Caco-2 (cell line): ENCODE results near the gene TXNL4B. TPM values are rescaled to one million over a fixed set of nuclear protein-coding genes. Genes with fewer than 3 reads are reported as not detected.
A peak's percentile ranks its signal among the peaks of the same experiment; 100 is the strongest.
"Not testable (repeated sequence)": the region's sequence is repeated elsewhere in the genome, so short reads cannot be mapped to it uniquely, and the experiment has no call there.

Source experiments
- BruUV-seq: library from RNA; stranded (reverse); fragments of 400-500 nt; replicated peaks from 2 replicates; lab custom pipeline; 2021; lab: Mats Ljungman, UMichigan
- CTCF ChIA-PET: fragments of 300-600 bp; sonication (Branson Sonifier 250); formaldehyde crosslinking; loops from one replicate; lab custom pipeline; 2022; ENCODE audit warnings: antibody characterized with exemption; lab: Charles Lee
- POLR2A ChIA-PET: fragments of 300-600 bp; sonication (Branson Sonifier 250); formaldehyde crosslinking; loops from one replicate; lab custom pipeline; 2022; ENCODE audit warnings: antibody characterized with exemption; lab: Charles Lee
- DNase-seq, 2 experiments: peaks; one replicate each; pipeline versions ENCODE4 v3.0.0 to v3.0.0-alpha.2; 2020 to 2022
- H3K27me3 ChIP-seq: replicated peaks from 2 replicates; pipeline ENCODE4 v1.6.0; 2011; ENCODE audit warnings: low read length; ENCODE audit not compliant: control insufficient read depth, insufficient read depth
- H3K36me3 ChIP-seq: 2 replicates; pipeline ENCODE4 v1.5.1; 2011; ENCODE audit warnings: low read length; ENCODE audit not compliant: control insufficient read depth, insufficient read depth
- H3K4me1 ChIP-seq: fragments of 250-450 bp; sonication (Bioruptor Pico); 2 replicates; pipeline ENCODE4 v1.5.1; 2020; ENCODE audit warnings: mild to moderate bottlenecking
- H3K4me3 ChIP-seq: 2 replicates; pipeline ENCODE4 v1.5.1; 2011; ENCODE audit warnings: low read depth, mild to moderate bottlenecking, control low read depth, low read length
- H3K9me3 ChIP-seq: fragments of 250-450 bp; sonication (Bioruptor Pico); 2 replicates; pipeline ENCODE4 v1.5.1; 2020; ENCODE audit warnings: mild to moderate bottlenecking, moderate library complexity
- H3K27ac Mint-ChIP-seq: one replicate; pipeline ENCODE4 v1.8.0; 2022; ENCODE audit warnings: mixed read lengths; ENCODE audit not compliant: unreplicated experiment
- H3K27me3 Mint-ChIP-seq: one replicate; pipeline ENCODE4 v1.8.0; 2022; ENCODE audit warnings: mixed read lengths; ENCODE audit not compliant: insufficient read depth, unreplicated experiment
- H3K36me3 Mint-ChIP-seq: one replicate; pipeline ENCODE4 v1.8.0; 2022; ENCODE audit warnings: mild to moderate bottlenecking, mixed read lengths; ENCODE audit not compliant: insufficient read depth, unreplicated experiment
- H3K4me1 Mint-ChIP-seq: one replicate; pipeline ENCODE4 v1.8.0; 2022; ENCODE audit warnings: low read depth, mixed read lengths; ENCODE audit not compliant: unreplicated experiment
- H3K4me3 Mint-ChIP-seq: one replicate; pipeline ENCODE4 v1.8.0; 2022; ENCODE audit warnings: mild to moderate bottlenecking, moderate library complexity, mixed read lengths; ENCODE audit not compliant: unreplicated experiment
- H3K9me3 Mint-ChIP-seq: one replicate; pipeline ENCODE4 v1.8.0; 2022; ENCODE audit warnings: mixed read lengths; ENCODE audit not compliant: unreplicated experiment
- intact Hi-C: fragments of 100-400 bp; cut with micrococcal nuclease; formaldehyde crosslinking; loops from one replicate; pipeline ENCODE4 v1.10.0; 2022; ENCODE audit not compliant: unreplicated experiment
- total RNA-seq: library from RNA; stranded (reverse); gene quantifications from 2 replicates; pipeline ENCODE4 v1.2.3, GENCODE V29; 2022
- TF ChIP-seq, protein P1 (sequence below), 2 experiments: fragments of 200-600 bp in 1 of 2; IDR thresholded peaks; 1 replicate in 1 of 2; 2 replicates in 1 of 2; pipeline versions ENCODE4 v1.5.1 to v1.8.0; 2011 to 2022; ENCODE audit warnings: antibody characterized with exemption in 1 of 2, control low read depth in 1 of 2, inconsistent platforms in 1 of 2, low read depth in 1 of 2, low read length in 1 of 2, mild to moderate bottlenecking in 1 of 2, moderate library complexity in 1 of 2; ENCODE audit not compliant: insufficient read depth in 1 of 2, severe bottlenecking in 1 of 2, unreplicated experiment in 1 of 2

The TXNL4B gene
- total RNA-seq, 1 experiment from 2014 or later: 17.9 TPM

DNA sequence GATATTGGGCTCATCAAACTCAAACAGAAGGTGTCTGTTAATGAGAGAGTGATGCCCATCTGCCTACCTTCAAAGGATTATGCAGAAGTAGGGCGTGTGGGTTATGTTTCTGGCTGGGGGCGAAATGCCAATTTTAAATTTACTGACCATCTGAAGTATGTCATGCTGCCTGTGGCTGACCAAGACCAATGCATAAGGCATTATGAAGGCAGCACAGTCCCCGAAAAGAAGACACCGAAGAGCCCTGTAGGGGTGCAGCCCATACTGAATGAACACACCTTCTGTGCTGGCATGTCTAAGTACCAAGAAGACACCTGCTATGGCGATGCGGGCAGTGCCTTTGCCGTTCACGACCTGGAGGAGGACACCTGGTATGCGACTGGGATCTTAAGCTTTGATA is 33.0 kb downstream of the TXNL4B start:
- Mint-ChIP-seq H3K27me3 (peaks cover 2% of the 10 kb centered on the region), H3K4me1 (peaks cover 9% of the 10 kb centered on the region), H3K9me3 (no peaks in the 10 kb centered on the region), H3K36me3 (no peaks in the 10 kb centered on the region), H3K4me3 (no peak overlapping the region), H3K27ac (no peak overlapping the region)
- no peaks in the 10 kb centered on the region for H3K36me3 ChIP-seq
- no peak overlapping the region for H3K4me3 ChIP-seq
- no peaks in the 10 kb centered on the region for H3K9me3 ChIP-seq
- BruUV-seq: no TSS peak
- H3K4me1 ChIP-seq: no peaks in the 10 kb centered on the region; the same call in 1 of the 2 replicates
- no peak for DNase-seq
- TF ChIP-seq, protein P1, sequence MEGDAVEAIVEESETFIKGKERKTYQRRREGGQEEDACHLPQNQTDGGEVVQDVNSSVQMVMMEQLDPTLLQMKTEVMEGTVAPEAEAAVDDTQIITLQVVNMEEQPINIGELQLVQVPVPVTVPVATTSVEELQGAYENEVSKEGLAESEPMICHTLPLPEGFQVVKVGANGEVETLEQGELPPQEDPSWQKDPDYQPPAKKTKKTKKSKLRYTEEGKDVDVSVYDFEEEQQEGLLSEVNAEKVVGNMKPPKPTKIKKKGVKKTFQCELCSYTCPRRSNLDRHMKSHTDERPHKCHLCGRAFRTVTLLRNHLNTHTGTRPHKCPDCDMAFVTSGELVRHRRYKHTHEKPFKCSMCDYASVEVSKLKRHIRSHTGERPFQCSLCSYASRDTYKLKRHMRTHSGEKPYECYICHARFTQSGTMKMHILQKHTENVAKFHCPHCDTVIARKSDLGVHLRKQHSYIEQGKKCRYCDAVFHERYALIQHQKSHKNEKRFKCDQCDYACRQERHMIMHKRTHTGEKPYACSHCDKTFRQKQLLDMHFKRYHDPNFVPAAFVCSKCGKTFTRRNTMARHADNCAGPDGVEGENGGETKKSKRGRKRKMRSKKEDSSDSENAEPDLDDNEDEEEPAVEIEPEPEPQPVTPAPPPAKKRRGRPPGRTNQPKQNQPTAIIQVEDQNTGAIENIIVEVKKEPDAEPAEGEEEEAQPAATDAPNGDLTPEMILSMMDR (IDR thresholded peaks at IDR 0.05; ENCODE audit: insufficient read depth in 1 of 2, low read depth in 1 of 2, low read length in 1 of 2, severe bottlenecking in 1 of 2, unreplicated experiment in 1 of 2): no peak
- POLR2A ChIA-PET: no interaction called here
- H3K27me3 ChIP-seq: no peaks in the 10 kb centered on the region
- CTCF ChIA-PET: no interaction called here
- intact Hi-C loops: no loop called here

DNA sequence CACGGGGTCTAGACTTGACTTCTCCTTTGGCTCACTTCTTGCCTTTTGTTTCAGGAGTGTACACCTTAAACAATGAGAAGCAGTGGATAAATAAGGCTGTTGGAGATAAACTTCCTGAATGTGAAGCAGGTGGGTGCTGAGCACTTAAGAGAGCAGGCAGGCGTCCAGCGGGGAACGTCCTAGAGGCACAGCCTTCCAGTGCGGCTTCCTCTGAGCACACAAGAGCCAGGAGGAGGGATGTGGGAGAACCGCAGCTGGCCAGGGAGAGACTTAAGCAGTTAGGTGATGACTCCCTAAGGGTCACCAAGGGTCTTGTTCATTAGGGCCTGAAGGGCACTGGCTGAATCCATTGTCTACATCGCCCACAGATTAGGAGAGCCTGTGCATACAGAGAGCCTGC is 34.4 kb downstream of the TXNL4B start:
- H3K9me3 ChIP-seq, H3K27ac Mint-ChIP-seq, POLR2A ChIA-PET, CTCF ChIA-PET, intact Hi-C loops, H3K9me3 Mint-ChIP-seq, H3K4me3 ChIP-seq, H3K4me1 ChIP-seq, DNase-seq, H3K36me3 ChIP-seq, H3K36me3 Mint-ChIP-seq, H3K4me3 Mint-ChIP-seq, H3K27me3 Mint-ChIP-seq, BruUV-seq, H3K27me3 ChIP-seq: not testable (repeated sequence)
- H3K4me1 Mint-ChIP-seq: peaks cover 15% of the 10 kb centered on the region

DNA sequence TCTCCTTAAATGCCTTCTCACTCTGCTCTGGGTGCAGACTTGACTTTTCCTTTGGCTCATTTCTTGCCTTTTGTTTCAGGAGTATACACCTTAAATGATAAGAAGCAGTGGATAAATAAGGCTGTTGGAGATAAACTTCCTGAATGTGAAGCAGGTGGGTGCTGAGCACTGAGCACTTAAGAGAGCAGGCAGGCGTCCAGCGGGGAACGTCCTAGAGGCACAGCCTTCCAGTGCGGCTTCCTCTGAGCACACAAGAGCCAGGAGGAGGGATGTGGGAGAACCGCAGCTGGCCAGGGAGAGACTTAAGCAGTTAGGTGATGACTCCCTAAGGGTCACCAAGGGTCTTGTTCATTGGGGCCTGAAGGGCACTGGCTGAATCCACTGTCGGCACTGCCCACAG is 36.1 kb downstream of the TXNL4B start:
- H3K27ac Mint-ChIP-seq, BruUV-seq, CTCF ChIA-PET, H3K36me3 Mint-ChIP-seq, H3K9me3 ChIP-seq, H3K4me3 ChIP-seq, intact Hi-C loops, H3K27me3 ChIP-seq, H3K9me3 Mint-ChIP-seq, POLR2A ChIA-PET, H3K4me1 ChIP-seq, H3K27me3 Mint-ChIP-seq, H3K4me3 Mint-ChIP-seq, H3K36me3 ChIP-seq, DNase-seq: not testable (repeated sequence)
- peaks cover 14% of the 10 kb centered on the region for H3K4me1 Mint-ChIP-seq

DNA sequence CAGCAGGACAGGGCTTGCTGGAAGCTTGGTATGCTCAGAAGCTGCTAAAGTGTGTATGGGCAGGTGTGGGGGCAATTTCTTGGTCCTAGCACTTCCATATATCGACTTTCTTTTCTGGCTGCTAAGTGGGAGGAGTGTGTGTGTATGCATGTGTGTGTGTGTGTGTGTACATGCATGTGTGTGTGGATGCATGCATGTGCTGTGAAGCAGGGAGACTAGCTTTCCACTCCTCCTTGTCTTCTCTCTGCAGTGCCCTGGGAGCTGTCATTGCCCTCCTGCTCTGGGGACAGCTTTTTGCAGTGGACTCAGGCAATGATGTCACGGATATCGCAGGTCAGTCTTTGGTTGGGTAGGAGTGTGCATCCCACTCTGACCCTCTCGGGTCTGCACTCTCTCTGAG is 37.5 kb downstream of the TXNL4B start:
- POLR2A ChIA-PET: no interaction called here
- H3K4me1 ChIP-seq: no peaks in the 10 kb centered on the region
- no peaks in the 10 kb centered on the region for H3K36me3 Mint-ChIP-seq
- H3K36me3 ChIP-seq: no peaks in the 10 kb centered on the region
- no peak for DNase-seq
- no TSS peak for BruUV-seq
- no peak overlapping the region for H3K27ac Mint-ChIP-seq
- H3K27me3 ChIP-seq: no peaks in the 10 kb centered on the region
- H3K4me3 ChIP-seq: no peak overlapping the region
- intact Hi-C loops: no loop called here
- no peaks in the 10 kb centered on the region for H3K9me3 ChIP-seq
- peaks cover 11% of the 10 kb centered on the region for H3K4me1 Mint-ChIP-seq
- H3K27me3 Mint-ChIP-seq: peaks cover 12% of the 10 kb centered on the region
- no peaks in the 10 kb centered on the region for H3K9me3 Mint-ChIP-seq
- no peak overlapping the region for H3K4me3 Mint-ChIP-seq
- TF ChIP-seq, protein P1 (IDR thresholded peaks at IDR 0.05; ENCODE audit: insufficient read depth in 1 of 2, low read depth in 1 of 2, low read length in 1 of 2, severe bottlenecking in 1 of 2, unreplicated experiment in 1 of 2): no peak
- CTCF ChIA-PET: no interaction called here

DNA sequence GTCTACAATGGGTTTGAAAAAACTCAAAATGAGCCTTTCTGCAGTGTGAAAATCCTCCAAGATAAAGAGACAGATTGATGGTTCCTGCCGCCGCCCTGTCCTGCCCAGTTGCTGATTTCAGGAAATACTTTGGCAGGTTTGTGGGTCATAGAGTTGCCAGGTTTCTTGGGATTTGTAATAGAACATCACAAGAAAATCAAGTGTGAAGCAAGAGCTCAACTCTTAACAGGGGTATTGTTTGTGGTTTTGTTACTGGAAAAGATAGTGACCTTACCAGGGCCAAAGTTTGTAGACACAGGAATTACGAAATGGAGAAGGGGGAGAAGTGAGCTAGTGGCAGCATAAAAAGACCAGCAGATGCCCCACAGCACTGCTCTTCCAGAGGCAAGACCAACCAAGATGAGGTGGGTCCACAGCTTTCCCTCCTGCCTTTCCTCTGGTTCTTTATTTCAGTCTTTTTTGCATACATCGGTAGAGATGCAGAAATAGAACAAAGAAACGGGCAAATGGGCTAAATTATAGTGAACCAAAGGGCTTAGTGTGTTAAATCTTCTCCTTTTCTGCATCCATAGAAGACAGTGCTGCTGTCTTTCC is 39.1 kb downstream of the TXNL4B start, which contains the start of gene HP:
TSS of gene HP (plus strand) at position 252 of the 594 bp plus-strand sequence. CDS start at position 400, 148 bp downstream.
- intact Hi-C loops, H3K9me3 ChIP-seq, BruUV-seq, H3K4me1 ChIP-seq, H3K27me3 ChIP-seq, H3K36me3 Mint-ChIP-seq, H3K4me3 Mint-ChIP-seq, H3K36me3 ChIP-seq, H3K27ac Mint-ChIP-seq, H3K4me3 ChIP-seq, H3K9me3 Mint-ChIP-seq: not testable (repeated sequence)
- DNase-seq: peak in 1 of 2 experiments; percentile 19
- Mint-ChIP-seq H3K27me3 (peaks cover 12% of the 10 kb centered on the region), H3K4me1 (peaks cover 11% of the 10 kb centered on the region)
- ChIA-PET CTCF (interaction anchor here (1.0 kb wide), 1 partner anchor 8 kb away, joined by 4 read pairs; the partner anchor contains the start of gene HPR), POLR2A (interaction anchor here (1.0 kb wide), 1 partner anchor 39 kb away, joined by 3 read pairs; the partner anchor contains the start of genes DHX38 and TXNL4B)
